ENCODE data around the gene LNPEP.

LNPEP gene

GRCh38 chr5:97026721-97027120, 90.8 kb downstream of the LNPEP start:
- H3K36me3 ChIP-seq (ENCODE audit: control insufficient read depth, low read length): peaks cover 81% of the 10 kb centered on the region
- H4K20me1 ChIP-seq (ENCODE audit: control insufficient read depth, insufficient read depth, low read depth, low read length): no peaks in the 10 kb centered on the region

GRCh38 chr5:97037819-97038218, 101.9 kb downstream of the LNPEP start:
- Histone ChIP-seq H3K4me1 (ENCODE audit: control insufficient read depth, low read length) (no peaks in the 10 kb centered on the region), H3K36me3 (ENCODE audit: control insufficient read depth, low read length) (0 out of 2 replicates have a peak, but pooled peaks cover 14% of the 10 kb centered on the region), H3K9me3 (ENCODE audit: control insufficient read depth, insufficient read depth, low read length) (no peaks in the 10 kb centered on the region), H3K27me3 (ENCODE audit: control insufficient read depth, low read length) (no peaks in the 10 kb centered on the region), H3K79me2 (ENCODE audit: control insufficient read depth, low read length) (no peaks in the 10 kb centered on the region), H3F3A (ENCODE audit: control insufficient read depth, insufficient read depth) (no peaks in the 10 kb centered on the region; the same call in 1 of the 2 replicates), H3K4me2 (ENCODE audit: low read length) (no peak overlapping the region), H3K9me2 (replicated peaks; ENCODE audit: control insufficient read depth, low read length) (no peaks in the 10 kb centered on the region), H3K4me3 (ENCODE audit: low read length) (no peak overlapping the region), H4K20me1 (ENCODE audit: control insufficient read depth, insufficient read depth, low read depth, low read length) (no peaks in the 10 kb centered on the region), H3K27ac (ENCODE audit: low read depth, low read length) (no peak overlapping the region)
- TF ChIP-seq CTCF (IDR thresholded peaks at IDR 0.05; ENCODE audit: low read depth, low read length, poor library complexity, severe bottlenecking) (no peak), EZH2phosphoT487 (IDR thresholded peaks at IDR 0.05; ENCODE audit: borderline replicate concordance, low read length) (no peak)

More at GRCh38 chr5:97026721-97027120, 90.8 kb downstream of the LNPEP start:
- H3F3A ChIP-seq (ENCODE audit: control insufficient read depth, insufficient read depth): no peaks in the 10 kb centered on the region
- no peaks in the 10 kb centered on the region for H3K4me1 ChIP-seq (ENCODE audit: control insufficient read depth, low read length)
- H3K9me3 ChIP-seq (ENCODE audit: control insufficient read depth, insufficient read depth, low read length): no peaks in the 10 kb centered on the region
- H3K27me3 ChIP-seq (ENCODE audit: control insufficient read depth, low read length): no peaks in the 10 kb centered on the region
- H3K4me3 ChIP-seq (ENCODE audit: low read length): no peak overlapping the region
- TF ChIP-seq EZH2phosphoT487 (IDR thresholded peaks at IDR 0.05; ENCODE audit: borderline replicate concordance, low read length): no peak
- TF ChIP-seq CTCF (IDR thresholded peaks at IDR 0.05; ENCODE audit: low read depth, low read length, poor library complexity, severe bottlenecking): no peak
- H3K4me2 ChIP-seq (ENCODE audit: low read length): no peak overlapping the region
- no peaks in the 10 kb centered on the region for H3K9me2 ChIP-seq (replicated peaks; ENCODE audit: control insufficient read depth, low read length)
- no peak overlapping the region for H3K27ac ChIP-seq (ENCODE audit: low read depth, low read length)
- no peaks in the 10 kb centered on the region for H3K79me2 ChIP-seq (ENCODE audit: control insufficient read depth, low read length)

- no peaks in the 10 kb centered on the region for H3K4me1 ChIP-seq (ENCODE audit: control insufficient read depth, low read length)
- H3K27me3 ChIP-seq (ENCODE audit: control insufficient read depth, low read length): peaks cover 21% of the 10 kb centered on the region
- H3K36me3 ChIP-seq (ENCODE audit: control insufficient read depth, low read length): no peaks in the 10 kb centered on the region
- no peaks in the 10 kb centered on the region for H3K79me2 ChIP-seq (ENCODE audit: control insufficient read depth, low read length)
- H3K27ac ChIP-seq (ENCODE audit: low read depth, low read length): no peak overlapping the region
- no peaks in the 10 kb centered on the region; the same call in 1 of the 2 replicates for H3F3A ChIP-seq (ENCODE audit: control insufficient read depth, insufficient read depth)
- TF ChIP-seq EZH2phosphoT487 (IDR thresholded peaks at IDR 0.05; ENCODE audit: borderline replicate concordance, low read length): no peak
- TF ChIP-seq CTCF (IDR thresholded peaks at IDR 0.05; ENCODE audit: low read depth, low read length, poor library complexity, severe bottlenecking): no peak
- no peaks in the 10 kb centered on the region for H4K20me1 ChIP-seq (ENCODE audit: control insufficient read depth, insufficient read depth, low read depth, low read length)
- H3K4me2 ChIP-seq (ENCODE audit: low read length): no peak overlapping the region
- no peak overlapping the region for H3K4me3 ChIP-seq (ENCODE audit: low read length)
- no peaks in the 10 kb centered on the region for H3K9me3 ChIP-seq (ENCODE audit: control insufficient read depth, insufficient read depth, low read length)
- no peaks in the 10 kb centered on the region for H3K9me2 ChIP-seq (replicated peaks; ENCODE audit: control insufficient read depth, low read length)
Observed at GRCh38 chr5:97041239-97041638, 105.4 kb downstream of the LNPEP start.
